IPS-NIHi7 (cell line): ENCODE data around the gene ATAD3B.
"Not testable (repeated sequence)": the region's sequence is repeated elsewhere in the genome, so short reads cannot be mapped to it uniquely, and the experiment has no call there.

ENCODE experiments used
- DNase-seq: peaks from one replicate; pipeline ENCODE4 v3.0.0; 2012; ENCODE audit warnings: mixed read lengths; ENCODE audit errors: extremely low spot score

ATAD3B gene

GRCh38 chr1:1450616-1451015, 20.9 kb upstream of the ATAD3B start:
- DNase-seq, result not testable (repeated sequence)

GRCh38 chr1:1451696-1452364, 19.7 kb upstream of the ATAD3B start:
- no peak for DNase-seq

GRCh38 chr1:1452365-1452739, 19.2 kb upstream of the ATAD3B start:
- DNase-seq, result not testable (repeated sequence)

- no peak for DNase-seq
Measured at GRCh38 chr1:1452882-1453281, 18.7 kb upstream of the ATAD3B start.

- DNase-seq, result not testable (repeated sequence)
Measured at GRCh38 chr1:1454286-1455056, 17.1 kb upstream of the ATAD3B start.

- no peak for DNase-seq
Measured at GRCh38 chr1:1455366-1455884, 16.1 kb upstream of the ATAD3B start.

- DNase-seq, result not testable (repeated sequence)
Measured at GRCh38 chr1:1455934-1456333, 15.6 kb upstream of the ATAD3B start.

- not testable (repeated sequence) for DNase-seq
Measured at GRCh38 chr1:1456683-1457255, 14.8 kb upstream of the ATAD3B start.

- not testable (repeated sequence) for DNase-seq
Measured at GRCh38 chr1:1459156-1459555, 12.4 kb upstream of the ATAD3B start.

- DNase-seq, result not testable (repeated sequence)
Measured at GRCh38 chr1:1459711-1460110, 11.9 kb upstream of the ATAD3B start.

GRCh38 chr1:1460540-1461130, 10.9 kb upstream of the ATAD3B start:
- no peak for DNase-seq

GRCh38 chr1:1461721-1462317, 9.7 kb upstream of the ATAD3B start:
- no peak for DNase-seq

- no peak for DNase-seq
Measured at GRCh38 chr1:1462318-1462966, 9.1 kb upstream of the ATAD3B start.

GRCh38 chr1:1463312-1463711, 8.3 kb upstream of the ATAD3B start:
- DNase-seq, result no peak

- DNase-seq, result not testable (repeated sequence)
Measured at GRCh38 chr1:1468196-1468985, 3.2 kb upstream of the ATAD3B start.

GRCh38 chr1:1470626-1471388, 758 bp upstream of the ATAD3B start:
- DNase-seq, result no peak

GRCh38 chr1:1472053-1472876, 700 bp downstream of the ATAD3B start:
- not testable (repeated sequence) for DNase-seq

- not testable (repeated sequence) for DNase-seq
Measured at GRCh38 chr1:1476011-1476410, 4.4 kb downstream of the ATAD3B start.

- DNase-seq, result no peak
Measured at GRCh38 chr1:1477206-1477605, 5.6 kb downstream of the ATAD3B start.
